ENCODE data around the gene FBN1.

Gene FBN1

GRCh38 chr15:48652510-48653076 lies 7.1 kb upstream of the FBN1 start:
- no peak for DNase-seq (ENCODE audit: low spot score)

GRCh38 chr15:48650931-48651330 lies 5.4 kb upstream of the FBN1 start:
- DNase-seq (ENCODE audit: low spot score): no peak

GRCh38 chr15:48647962-48648361 lies 2.5 kb upstream of the FBN1 start:
- DNase-seq (ENCODE audit: low spot score): no peak

- DNase-seq (ENCODE audit: low spot score): no peak
Observed at GRCh38 chr15:48646331-48646730, 822 bp upstream of the FBN1 start.

- DNase-seq (ENCODE audit: low spot score): no peak
Observed at GRCh38 chr15:48644827-48645557, 517 bp downstream of the FBN1 start.

- DNase-seq (ENCODE audit: low spot score): no peak
Observed at GRCh38 chr15:48644467-48644826, 1.1 kb downstream of the FBN1 start.

GRCh38 chr15:48643776-48644466 lies 1.6 kb downstream of the FBN1 start:
- no peak for DNase-seq (ENCODE audit: low spot score)

GRCh38 chr15:48643206-48643605 lies 2.3 kb downstream of the FBN1 start:
- DNase-seq (ENCODE audit: low spot score): no peak

GRCh38 chr15:48642795-48643194 lies 2.7 kb downstream of the FBN1 start:
- no peak for DNase-seq (ENCODE audit: low spot score)

- DNase-seq (ENCODE audit: low spot score): no peak
Observed at GRCh38 chr15:48641416-48641815, 4.1 kb downstream of the FBN1 start.

GRCh38 chr15:48638963-48639362 lies 6.5 kb downstream of the FBN1 start:
- no peak for DNase-seq (ENCODE audit: low spot score)

GRCh38 chr15:48637639-48638038 lies 7.9 kb downstream of the FBN1 start:
- DNase-seq (ENCODE audit: low spot score): no peak

GRCh38 chr15:48636511-48636910 lies 9.0 kb downstream of the FBN1 start:
- no peak for DNase-seq (ENCODE audit: low spot score)

GRCh38 chr15:48634893-48635292 lies 10.6 kb downstream of the FBN1 start:
- no peak for DNase-seq (ENCODE audit: low spot score)

GRCh38 chr15:48634096-48634495 lies 11.4 kb downstream of the FBN1 start:
- DNase-seq (ENCODE audit: low spot score): no peak

GRCh38 chr15:48632651-48633050 lies 12.9 kb downstream of the FBN1 start:
- DNase-seq (ENCODE audit: low spot score): no peak

- DNase-seq (ENCODE audit: low spot score): no peak
Observed at GRCh38 chr15:48631176-48631770, 14.2 kb downstream of the FBN1 start.

GRCh38 chr15:48630245-48630644 lies 15.3 kb downstream of the FBN1 start:
- DNase-seq (ENCODE audit: low spot score): no peak

- DNase-seq (ENCODE audit: low spot score): no peak
Observed at GRCh38 chr15:48628832-48629231, 16.7 kb downstream of the FBN1 start.

- DNase-seq (ENCODE audit: low spot score): no peak
Observed at GRCh38 chr15:48627260-48627940, 18.1 kb downstream of the FBN1 start.

GRCh38 chr15:48625126-48625525 lies 20.4 kb downstream of the FBN1 start:
- no peak for DNase-seq (ENCODE audit: low spot score)

- DNase-seq (ENCODE audit: low spot score): no peak
Observed at GRCh38 chr15:48624700-48625099, 20.8 kb downstream of the FBN1 start.

GRCh38 chr15:48623456-48623855 lies 22.1 kb downstream of the FBN1 start:
- no peak for DNase-seq (ENCODE audit: low spot score)
